Measurements from ENCODE around the gene STARD3. TPM values are rescaled to one million over a fixed set of nuclear protein-coding genes. Genes with fewer than 3 reads are reported as not detected.
"Not testable (repeated sequence)": the region's sequence is repeated elsewhere in the genome, so short reads cannot be mapped to it uniquely, and the experiment has no call there.

The STARD3 gene
- total RNA-seq, 1 donor from 2014 or later: 62.0 TPM

GRCh38 chr17:39706921-39707337 is 70.0 kb downstream of the STARD3 start:
- TF ChIP-seq, protein P1, sequence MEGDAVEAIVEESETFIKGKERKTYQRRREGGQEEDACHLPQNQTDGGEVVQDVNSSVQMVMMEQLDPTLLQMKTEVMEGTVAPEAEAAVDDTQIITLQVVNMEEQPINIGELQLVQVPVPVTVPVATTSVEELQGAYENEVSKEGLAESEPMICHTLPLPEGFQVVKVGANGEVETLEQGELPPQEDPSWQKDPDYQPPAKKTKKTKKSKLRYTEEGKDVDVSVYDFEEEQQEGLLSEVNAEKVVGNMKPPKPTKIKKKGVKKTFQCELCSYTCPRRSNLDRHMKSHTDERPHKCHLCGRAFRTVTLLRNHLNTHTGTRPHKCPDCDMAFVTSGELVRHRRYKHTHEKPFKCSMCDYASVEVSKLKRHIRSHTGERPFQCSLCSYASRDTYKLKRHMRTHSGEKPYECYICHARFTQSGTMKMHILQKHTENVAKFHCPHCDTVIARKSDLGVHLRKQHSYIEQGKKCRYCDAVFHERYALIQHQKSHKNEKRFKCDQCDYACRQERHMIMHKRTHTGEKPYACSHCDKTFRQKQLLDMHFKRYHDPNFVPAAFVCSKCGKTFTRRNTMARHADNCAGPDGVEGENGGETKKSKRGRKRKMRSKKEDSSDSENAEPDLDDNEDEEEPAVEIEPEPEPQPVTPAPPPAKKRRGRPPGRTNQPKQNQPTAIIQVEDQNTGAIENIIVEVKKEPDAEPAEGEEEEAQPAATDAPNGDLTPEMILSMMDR (conservative IDR thresholded peaks at IDR 0.05): no peak
- no peak overlapping the region for H3K4me3 Mint-ChIP-seq
- H3K27me3 Mint-ChIP-seq: no peaks in the 10 kb centered on the region
- peak overlapping the region; percentile 42 for H3K27ac Mint-ChIP-seq
- no peaks in the 10 kb centered on the region for H3K9me3 Mint-ChIP-seq
- peaks cover 19% of the 10 kb centered on the region for H3K4me1 Mint-ChIP-seq (ENCODE audit: unreplicated experiment)
- no peak for DNase-seq (ENCODE audit: extremely low spot score, unreplicated experiment)
- H3K36me3 Mint-ChIP-seq: no peaks in the 10 kb centered on the region

- Mint-ChIP-seq H3K36me3 (peaks cover 6% of the 10 kb centered on the region), H3K4me3 (no peak overlapping the region), H3K27me3 (no peaks in the 10 kb centered on the region), H3K9me3 (no peaks in the 10 kb centered on the region), H3K27ac (no peak overlapping the region), H3K4me1 (ENCODE audit: unreplicated experiment) (peaks cover 5% of the 10 kb centered on the region)
- TF ChIP-seq, protein P1 (conservative IDR thresholded peaks at IDR 0.05): no peak
- no peak for DNase-seq (ENCODE audit: extremely low spot score, unreplicated experiment)
Observed at GRCh38 chr17:39709319-39709997, 72.5 kb downstream of the STARD3 start.

- Mint-ChIP-seq H3K27ac (no peak overlapping the region), H3K9me3 (no peaks in the 10 kb centered on the region)
Observed at GRCh38 chr17:39709998-39710964, 73.3 kb downstream of the STARD3 start.

DNA sequence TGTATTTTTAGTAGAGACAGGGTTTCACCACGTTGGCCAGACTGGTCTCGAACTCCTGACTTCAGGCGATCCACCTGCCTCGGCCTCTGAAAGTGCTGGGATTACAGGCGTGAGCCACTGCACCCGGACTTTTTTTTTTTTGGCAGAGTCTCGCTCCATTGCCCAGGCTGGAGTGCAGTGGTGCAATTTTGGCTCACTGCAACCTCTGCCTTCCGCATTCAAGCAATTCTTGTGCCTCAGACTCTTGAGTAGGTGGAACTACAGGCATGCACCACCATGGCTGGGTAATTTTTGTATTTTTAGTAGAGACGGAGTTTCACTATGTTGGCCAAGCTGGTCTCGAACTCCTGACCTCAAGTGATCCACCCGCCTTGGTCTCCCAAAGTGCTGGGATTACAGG is 74.1 kb downstream of the STARD3 start:
- H3K9me3 Mint-ChIP-seq, H3K27me3 Mint-ChIP-seq: not testable (repeated sequence)

More at GRCh38 chr17:39709998-39710964, 73.3 kb downstream of the STARD3 start:
- no peak for DNase-seq (ENCODE audit: extremely low spot score, unreplicated experiment)
- Mint-ChIP-seq H3K36me3 (peaks cover 6% of the 10 kb centered on the region), H3K4me3 (no peak overlapping the region), H3K27me3 (no peaks in the 10 kb centered on the region), H3K4me1 (ENCODE audit: unreplicated experiment) (no peaks in the 10 kb centered on the region)
- TF ChIP-seq, protein P1 (conservative IDR thresholded peaks at IDR 0.05): no peak

GRCh38 chr17:39711851-39712250 is 74.9 kb downstream of the STARD3 start:
- Mint-ChIP-seq H3K36me3 (peaks cover 6% of the 10 kb centered on the region), H3K9me3 (no peaks in the 10 kb centered on the region), H3K4me3 (no peak overlapping the region), H3K4me1 (ENCODE audit: unreplicated experiment) (no peaks in the 10 kb centered on the region), H3K27me3 (no peaks in the 10 kb centered on the region), H3K27ac (no peak overlapping the region)
- DNase-seq (ENCODE audit: extremely low spot score, unreplicated experiment): no peak
- TF ChIP-seq, protein P1 (conservative IDR thresholded peaks at IDR 0.05): no peak

More for the DNA sequence above, 74.1 kb downstream of the STARD3 start:
- not testable (repeated sequence) for H3K27ac Mint-ChIP-seq; H3K4me1 Mint-ChIP-seq (ENCODE audit: unreplicated experiment); H3K4me3 Mint-ChIP-seq; H3K36me3 Mint-ChIP-seq; DNase-seq (ENCODE audit: extremely low spot score, unreplicated experiment)

Other genes with a start within 250 kb of the STARD3 start
- gene FBXL20, start 235.5 kb upstream of the STARD3 start, total RNA-seq (ENCODE audit: low replicate concordance): 17.9 and 21.6 TPM in 2 replicates
- gene MED1, start 185.9 kb upstream of the STARD3 start, total RNA-seq (ENCODE audit: low replicate concordance): 33.7 and 46.2 TPM in 2 replicates
- gene CDK12, start 175.7 kb upstream of the STARD3 start, total RNA-seq (ENCODE audit: low replicate concordance): 60.7 and 64.5 TPM in 2 replicates
- gene NEUROD2, start 29.2 kb upstream of the STARD3 start, total RNA-seq (ENCODE audit: low replicate concordance): not detected in 2 replicates
- gene PPP1R1B, start 10.2 kb upstream of the STARD3 start, total RNA-seq (ENCODE audit: low replicate concordance): 1.8 and 3.7 TPM in 2 replicates
- 1.5 and 2.4 TPM in 2 replicates for gene TCAP, start 28.2 kb downstream of the STARD3 start, total RNA-seq (ENCODE audit: low replicate concordance)
- 3.3 and 5.4 TPM in 2 replicates for gene PNMT, start 31.3 kb downstream of the STARD3 start, total RNA-seq (ENCODE audit: low replicate concordance)
- 23.5 and 31.5 TPM in 2 replicates for gene PGAP3, start 50.9 kb downstream of the STARD3 start, total RNA-seq (ENCODE audit: low replicate concordance)
- gene ERBB2, start 62.9 kb downstream of the STARD3 start, total RNA-seq (ENCODE audit: low replicate concordance): 123 and 230 TPM in 2 replicates
- 39.8 and 67.2 TPM in 2 replicates for gene MIEN1, start 93.4 kb downstream of the STARD3 start, total RNA-seq (ENCODE audit: low replicate concordance)
- gene GRB7, start 100.8 kb downstream of the STARD3 start, total RNA-seq (ENCODE audit: low replicate concordance): 31.8 and 73.9 TPM in 2 replicates
- gene IKZF3, start 227.2 kb downstream of the STARD3 start, total RNA-seq (ENCODE audit: low replicate concordance): 0.19 and 0.29 TPM in 2 replicates
- gene ZPBP2, start 231.1 kb downstream of the STARD3 start, total RNA-seq (ENCODE audit: low replicate concordance): not detected in 2 replicates